ENCODE data around the gene SEPTIN8.

The SEPTIN8 gene

DNA sequence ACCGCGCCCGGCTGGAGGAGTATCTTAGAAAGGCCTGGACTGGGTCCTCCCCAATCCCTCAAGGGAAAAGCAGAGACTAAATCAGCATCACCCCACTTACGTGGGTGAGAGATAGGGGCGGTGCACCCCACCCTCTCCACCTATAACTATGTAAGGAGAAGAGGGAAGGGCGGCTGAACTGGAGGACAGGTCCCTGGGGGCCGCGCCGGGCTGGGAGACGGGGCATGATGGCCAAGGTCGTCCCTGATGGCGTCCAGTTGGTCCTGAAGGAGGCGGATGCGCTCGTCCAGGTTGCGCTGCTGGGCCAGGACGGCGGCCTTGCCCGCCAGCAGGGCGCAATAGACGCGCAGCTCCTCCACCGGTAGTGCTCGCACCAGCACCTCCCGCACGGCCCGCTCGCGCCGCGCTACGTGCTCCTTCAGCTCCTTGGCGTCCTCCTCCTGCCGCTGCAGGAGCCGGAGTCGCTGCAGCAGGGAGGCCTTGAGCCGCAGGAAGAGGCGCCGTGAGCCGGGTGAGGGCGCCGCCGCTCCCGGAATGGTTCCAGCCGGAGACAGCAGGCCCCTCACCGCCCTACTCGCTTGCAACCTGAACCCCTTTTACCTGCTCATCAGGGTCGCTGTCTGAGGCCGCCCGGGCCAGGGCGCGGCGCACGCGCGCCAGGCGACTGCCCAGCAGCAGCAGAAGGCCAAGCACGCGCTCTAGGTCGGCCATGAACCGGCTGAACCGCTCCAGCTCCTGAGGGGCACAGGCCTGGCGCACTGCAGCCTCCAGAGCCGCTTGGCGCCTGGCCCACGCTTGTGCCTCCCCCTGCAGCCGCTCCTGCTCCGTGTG is 45.8 kb upstream of the SEPTIN8 start:
- TF ChIP-seq, protein P1, sequence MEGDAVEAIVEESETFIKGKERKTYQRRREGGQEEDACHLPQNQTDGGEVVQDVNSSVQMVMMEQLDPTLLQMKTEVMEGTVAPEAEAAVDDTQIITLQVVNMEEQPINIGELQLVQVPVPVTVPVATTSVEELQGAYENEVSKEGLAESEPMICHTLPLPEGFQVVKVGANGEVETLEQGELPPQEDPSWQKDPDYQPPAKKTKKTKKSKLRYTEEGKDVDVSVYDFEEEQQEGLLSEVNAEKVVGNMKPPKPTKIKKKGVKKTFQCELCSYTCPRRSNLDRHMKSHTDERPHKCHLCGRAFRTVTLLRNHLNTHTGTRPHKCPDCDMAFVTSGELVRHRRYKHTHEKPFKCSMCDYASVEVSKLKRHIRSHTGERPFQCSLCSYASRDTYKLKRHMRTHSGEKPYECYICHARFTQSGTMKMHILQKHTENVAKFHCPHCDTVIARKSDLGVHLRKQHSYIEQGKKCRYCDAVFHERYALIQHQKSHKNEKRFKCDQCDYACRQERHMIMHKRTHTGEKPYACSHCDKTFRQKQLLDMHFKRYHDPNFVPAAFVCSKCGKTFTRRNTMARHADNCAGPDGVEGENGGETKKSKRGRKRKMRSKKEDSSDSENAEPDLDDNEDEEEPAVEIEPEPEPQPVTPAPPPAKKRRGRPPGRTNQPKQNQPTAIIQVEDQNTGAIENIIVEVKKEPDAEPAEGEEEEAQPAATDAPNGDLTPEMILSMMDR (conservative IDR thresholded peaks at IDR 0.05; ENCODE audit: low read depth, low read length) = peak; percentile 16
- peak overlapping the region; percentile 47 for H3K4me3 ChIP-seq (ENCODE audit: low read depth, low read length)
- DNase-seq (ENCODE audit: low read depth) = peak; percentile 57

DNA sequence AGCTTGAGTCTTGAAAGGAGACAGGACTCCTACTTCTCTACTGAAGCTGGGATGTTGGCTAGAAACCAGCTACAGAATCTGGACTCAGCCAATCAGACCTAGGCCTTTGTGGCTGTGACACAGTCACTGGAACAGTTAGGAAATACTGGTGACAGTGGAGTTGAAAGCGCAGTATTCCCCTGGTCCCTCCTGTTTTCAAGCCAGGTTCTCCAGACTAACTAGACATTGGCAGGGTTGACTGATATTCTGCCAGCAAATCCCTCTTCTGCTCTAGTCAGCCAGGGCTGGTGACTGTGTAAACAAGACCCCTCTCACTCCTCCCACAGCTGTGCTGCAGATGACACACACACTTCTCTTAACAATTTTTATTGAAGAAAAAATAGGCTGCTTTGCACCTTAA is 44.8 kb upstream of the SEPTIN8 start:
- no peak overlapping the region for H3K4me3 ChIP-seq (ENCODE audit: low read depth, low read length)
- DNase-seq (ENCODE audit: low read depth) = no peak
- TF ChIP-seq, protein P1 (conservative IDR thresholded peaks at IDR 0.05; ENCODE audit: low read depth, low read length) = no peak

DNA sequence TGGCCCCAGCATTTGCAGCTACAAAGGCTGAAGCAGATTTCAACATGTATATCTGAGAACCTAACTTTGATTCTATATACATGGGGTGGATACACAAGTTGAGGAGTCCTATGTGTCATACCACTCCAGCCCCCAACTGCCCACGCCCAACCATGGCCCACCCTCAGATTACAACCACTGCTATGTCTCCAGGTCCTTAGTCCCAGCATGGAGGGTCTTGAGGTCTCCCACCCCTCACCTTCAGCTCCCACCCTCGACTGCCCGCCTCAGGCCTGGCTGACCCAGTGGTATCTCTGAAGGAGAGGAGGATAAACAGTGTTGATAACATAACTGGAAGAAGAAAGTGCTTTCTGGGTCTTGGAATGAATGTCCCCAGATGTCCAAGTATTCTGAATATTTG is 44.3 kb upstream of the SEPTIN8 start:
- H3K4me3 ChIP-seq (ENCODE audit: low read depth, low read length) = no peak overlapping the region
- DNase-seq (ENCODE audit: low read depth) = no peak
- TF ChIP-seq, protein P1 (conservative IDR thresholded peaks at IDR 0.05; ENCODE audit: low read depth, low read length) = no peak

DNA sequence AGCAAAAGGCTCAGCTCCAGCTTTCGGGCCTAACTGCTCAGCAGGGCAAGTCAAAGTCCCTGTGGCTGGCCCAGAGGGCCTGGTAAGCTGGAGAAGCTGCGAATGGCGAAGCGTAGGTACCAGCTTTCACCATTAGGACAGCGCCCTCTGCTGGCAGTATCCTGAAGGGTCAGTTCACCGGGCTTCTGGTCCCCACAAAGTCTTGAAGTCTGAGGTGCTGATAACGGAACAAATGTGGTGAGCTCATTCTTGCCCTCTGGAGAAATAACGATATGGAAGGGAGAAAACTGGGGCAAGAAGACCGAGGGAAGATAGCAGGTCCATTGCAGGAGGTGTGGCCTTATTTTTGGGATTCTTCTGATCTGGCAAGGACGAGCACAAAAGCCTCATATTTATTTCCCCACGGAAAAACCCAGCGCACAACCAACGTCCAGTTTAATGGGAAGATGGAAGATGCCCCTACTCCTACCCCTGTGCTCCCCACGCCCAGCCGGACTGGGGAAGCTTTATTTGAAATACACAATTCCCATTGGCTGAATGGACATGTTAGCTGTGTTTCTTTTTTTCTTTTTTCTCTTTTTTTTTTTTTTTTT is 43.2 kb upstream of the SEPTIN8 start:
- DNase-seq (ENCODE audit: low read depth) = peak; percentile 96
- TF ChIP-seq, protein P1 (conservative IDR thresholded peaks at IDR 0.05; ENCODE audit: low read depth, low read length) = peak; percentile 94
- peak overlapping the region; percentile 50 for H3K4me3 ChIP-seq (ENCODE audit: low read depth, low read length)

DNA sequence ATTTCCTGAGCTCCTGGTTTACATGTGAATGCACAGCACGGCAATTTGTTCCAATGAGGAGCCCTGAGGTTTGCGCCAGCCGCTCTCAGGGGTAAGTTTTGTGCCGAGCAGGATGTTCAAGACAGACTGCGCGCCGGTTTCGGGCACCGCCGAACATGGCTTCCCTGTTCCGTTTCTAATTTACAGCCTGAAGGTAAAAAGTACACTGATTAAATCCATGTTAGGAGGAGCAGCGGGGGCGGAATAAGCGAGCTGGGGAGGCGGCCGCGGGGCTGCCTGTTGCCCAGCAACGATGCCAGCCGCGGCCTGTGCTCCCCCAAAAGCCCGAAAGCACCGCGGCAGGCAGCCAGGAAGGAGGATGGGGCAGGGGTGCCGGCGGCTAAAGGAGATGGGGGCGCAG is 42.4 kb upstream of the SEPTIN8 start:
- DNase-seq (ENCODE audit: low read depth) = no peak
- H3K4me3 ChIP-seq (ENCODE audit: low read depth, low read length) = peak overlapping the region; percentile 50
- TF ChIP-seq, protein P1 (conservative IDR thresholded peaks at IDR 0.05; ENCODE audit: low read depth, low read length) = no peak

DNA sequence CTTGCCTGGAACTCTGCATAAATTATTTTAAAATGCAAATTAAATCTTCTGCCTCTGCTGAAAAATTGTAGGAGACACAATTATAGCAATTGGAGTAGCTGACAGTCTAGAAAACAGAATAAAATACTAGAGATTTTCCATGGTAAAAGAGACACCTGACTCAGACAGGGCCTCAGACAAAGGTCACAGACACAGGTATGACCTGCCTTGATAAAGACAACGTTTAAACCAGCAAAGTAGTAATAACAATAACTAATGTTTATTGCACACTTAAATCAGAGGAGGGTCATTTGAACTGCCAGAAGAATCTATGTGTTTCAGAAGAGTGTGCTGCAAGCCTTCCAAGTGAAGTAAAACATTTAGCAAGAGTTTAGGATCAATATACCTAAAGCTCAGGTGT is 40.0 kb upstream of the SEPTIN8 start:
- DNase-seq (ENCODE audit: low read depth) = no peak
- TF ChIP-seq, protein P1 (conservative IDR thresholded peaks at IDR 0.05; ENCODE audit: low read depth, low read length) = no peak
- no peak overlapping the region for H3K4me3 ChIP-seq (ENCODE audit: low read depth, low read length)
